Fibroblast of villous mesenchyme (primary cell): Measurements from ENCODE around the gene SKIDA1. TPM values are rescaled to one million over a fixed set of nuclear protein-coding genes. Genes with fewer than 3 reads are reported as not detected.

Experiments used
- DNase-seq: peaks from one replicate; pipeline ENCODE4 v3.0.0-alpha.2; 2010; ENCODE audit warnings: low read depth
- H3K4me3 ChIP-seq: 2 replicates; pipeline ENCODE4 v1.5.1; 2011; ENCODE audit warnings: low read depth, mild to moderate bottlenecking, low read length
- CTCF ChIP-seq: IDR thresholded peaks from 2 replicates; pipeline ENCODE4 v1.5.1; 2012; ENCODE audit warnings: low read depth, mild to moderate bottlenecking, low read length; ENCODE audit not compliant: insufficient read depth
- total RNA-seq: library from RNA; depleted of rRNA; stranded (reverse); fragments of >200 nt; gene quantifications from 2 replicates; pipeline ENCODE4 v1.2.3, GENCODE V29; 2012

The SKIDA1 gene
- total RNA-seq, 1 donor = 0.43 TPM

DNA sequence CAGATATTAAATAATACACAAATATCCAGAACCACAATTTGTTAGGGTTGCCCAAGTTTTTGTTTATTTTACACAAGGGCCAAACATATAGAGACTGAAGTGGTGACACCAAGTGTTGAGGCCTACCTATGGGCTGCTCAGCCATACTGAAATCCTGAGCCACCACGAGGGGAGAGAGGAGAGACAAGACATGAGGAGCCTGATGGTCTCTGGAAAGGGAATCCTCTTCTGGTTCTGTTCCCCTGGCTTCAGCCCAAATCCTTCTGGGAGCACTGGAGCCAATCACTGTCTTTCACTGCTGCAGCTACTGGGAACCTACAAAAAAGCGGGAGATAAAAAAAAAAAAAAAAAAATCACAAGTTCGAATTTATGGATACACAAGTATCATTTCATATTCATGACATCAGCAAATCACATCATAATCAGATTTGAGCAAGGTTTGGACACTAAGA, 1.9 kb downstream of the SKIDA1 start:
- no peak for TF ChIP-seq CTCF
- no peak overlapping the region for H3K4me3 ChIP-seq
- DNase-seq = no peak

GRCh38 chr10:21522631-21523406, 2.7 kb downstream of the SKIDA1 start:
- TF ChIP-seq CTCF = no peak
- no peak overlapping the region for H3K4me3 ChIP-seq
- DNase-seq = no peak

DNA sequence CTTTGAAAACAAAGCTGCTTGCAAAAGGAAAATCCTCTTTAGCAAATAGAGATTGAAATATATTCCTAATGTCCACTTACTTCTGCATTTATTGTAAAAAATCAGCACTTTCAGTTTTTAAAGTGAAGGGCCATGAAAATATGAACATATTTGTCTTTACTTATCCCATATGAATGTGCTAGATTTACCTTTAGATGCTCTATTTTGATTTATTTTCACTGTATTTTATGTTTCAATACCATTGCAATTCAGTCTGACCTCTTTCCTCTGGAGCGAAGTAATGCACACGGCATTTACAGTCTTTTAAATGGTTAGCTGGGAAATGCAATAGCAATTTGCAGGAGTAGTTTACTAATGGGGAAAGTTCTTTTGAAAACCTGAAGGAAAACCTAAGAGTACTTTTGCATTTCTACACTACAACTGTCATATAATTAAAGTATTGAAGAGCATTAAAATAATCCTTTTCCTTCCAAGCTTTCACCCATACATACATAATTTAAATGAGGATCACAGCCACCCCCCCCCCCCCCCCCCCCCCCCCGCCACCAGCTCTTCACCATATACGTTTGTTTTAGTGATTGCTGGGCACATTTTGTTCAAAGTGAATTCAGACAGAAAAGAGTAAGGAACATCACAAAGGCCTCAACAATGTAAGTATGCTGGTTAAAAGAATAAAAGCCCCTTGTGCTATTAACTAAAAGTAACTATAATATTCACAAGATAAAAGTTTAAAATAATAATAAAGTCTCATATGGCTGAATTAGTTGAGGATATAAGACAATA, 3.5 kb downstream of the SKIDA1 start:
- TF ChIP-seq CTCF = no peak
- no peak for DNase-seq
- H3K4me3 ChIP-seq = no peak overlapping the region

- no peak for TF ChIP-seq CTCF
- DNase-seq = no peak
- no peak overlapping the region for H3K4me3 ChIP-seq
Observed at GRCh38 chr10:21520949-21521348, 4.5 kb downstream of the SKIDA1 start.

DNA sequence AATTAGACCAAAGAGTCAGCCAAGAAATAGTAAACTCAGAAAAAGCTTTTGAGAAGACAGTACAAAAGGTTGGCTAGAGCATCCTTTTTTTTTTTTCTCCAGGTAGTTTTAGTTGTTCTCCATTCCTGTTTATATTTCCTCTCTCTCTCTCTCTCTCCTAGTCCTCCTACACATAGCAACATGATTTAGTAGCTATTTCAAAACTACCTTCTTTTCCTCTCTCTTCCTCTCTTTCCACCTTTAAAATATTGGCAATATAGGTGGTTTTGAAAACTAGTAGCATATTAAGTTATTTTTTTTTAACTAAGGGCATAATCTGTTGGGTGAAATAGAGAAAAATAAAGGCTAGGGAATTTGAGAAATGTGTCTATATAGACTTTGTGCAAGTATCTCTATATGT, 5.0 kb downstream of the SKIDA1 start:
- no peak for DNase-seq
- peak overlapping the region; percentile 67 for H3K4me3 ChIP-seq
- TF ChIP-seq CTCF = no peak

DNA sequence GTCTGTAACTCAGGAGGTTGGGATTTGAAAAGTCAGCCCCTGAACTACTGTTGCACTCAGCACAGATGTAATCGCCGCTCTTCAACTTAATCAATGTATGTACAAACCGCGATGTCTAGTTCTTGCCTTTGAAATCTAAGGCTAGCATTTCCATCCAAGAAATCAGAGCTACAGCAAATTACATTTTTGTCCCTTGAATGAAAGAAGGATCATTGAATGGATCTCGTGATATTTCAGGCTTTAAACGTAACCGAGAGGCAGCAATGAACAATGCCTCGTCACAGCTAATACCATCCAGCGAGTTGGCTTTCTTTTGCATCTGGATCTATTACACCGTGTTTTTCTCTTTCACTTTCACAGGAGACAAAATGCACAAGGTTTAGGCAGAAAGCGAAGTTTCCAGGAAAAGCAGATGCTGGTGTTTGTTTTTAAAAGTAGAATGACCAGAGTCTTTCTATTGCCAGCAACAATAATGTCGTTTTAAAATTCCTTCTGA, 5.5 kb downstream of the SKIDA1 start:
- no peak for TF ChIP-seq CTCF
- peak overlapping the region; percentile 67 for H3K4me3 ChIP-seq
- peak; percentile 77 for DNase-seq
